SK-N-SH (cell line): ENCODE measurements around the gene IDUA. TPM values are rescaled to one million over a fixed set of nuclear protein-coding genes. Genes with fewer than 3 reads are reported as not detected.
A peak's percentile ranks its signal among the peaks of the same experiment; 100 is the strongest.

ENCODE experiments used
- CTCF ChIA-PET: fragments of 300-600, 350-600 bp; formaldehyde crosslinking; extraction: SDS; loops from one replicate; lab custom pipeline; 2021; lab: Yijun Ruan, JAX
- POLR2A ChIA-PET: fragments of 350-600 bp; sonication (Branson Sonifier 250); formaldehyde crosslinking; extraction: SDS; loops from one replicate; lab custom pipeline; 2020; ENCODE audit warnings: antibody characterized with exemption, inconsistent platforms; lab: Yijun Ruan, JAX
- DNase-seq: peaks from one replicate; pipeline ENCODE4 v3.0.0; 2012
- H2AFZ ChIP-seq: fragments of 200-600 bp; sonication (generic); 2 replicates; pipeline ENCODE4 v1.8.1; 2016; ENCODE audit warnings: antibody characterized with exemption, mild to moderate bottlenecking, low read depth
- H3F3A ChIP-seq: fragments of 200-600 bp; sonication (generic); replicated peaks from 2 replicates; pipeline ENCODE3; 2016; ENCODE audit warnings: antibody characterized with exemption, mild to moderate bottlenecking; ENCODE audit not compliant: insufficient read depth
- H3K27ac ChIP-seq, 2 experiments: fragments of 200-500 bp in 1 of 2; fragments of 200-600 bp in 1 of 2; sonication (Bioruptor generic) in 1 of 2; sonication (generic), shearing (Covaris generic) in 1 of 2; 2 replicates each; pipeline versions ENCODE4 v1.5.1 to v1.6.1; 2014 to 2016; ENCODE audit warnings: low read depth in 2 of 2, inconsistent platforms in 1 of 2, low read length in 1 of 2, mild to moderate bottlenecking in 1 of 2, mixed read lengths in 1 of 2
- H3K27me3 ChIP-seq: fragments of 200-600 bp; sonication (generic), shearing (Covaris generic); 2 replicates; pipeline ENCODE4 v1.6.1; 2016; ENCODE audit warnings: mixed run types; ENCODE audit not compliant: insufficient read depth
- H3K36me3 ChIP-seq, 2 experiments: fragments of 200-500 bp in 1 of 2; fragments of 200-600 bp in 1 of 2; sonication (Bioruptor generic) in 1 of 2; sonication (generic) in 1 of 2; replicated peaks in 1 of 2; 2 replicates each; pipeline versions ENCODE3 to v1.5.1; 2014 to 2016; ENCODE audit warnings: low read length in 1 of 2, mild to moderate bottlenecking in 1 of 2; ENCODE audit not compliant: insufficient read depth in 2 of 2, control insufficient read depth in 1 of 2
- H3K4me1 ChIP-seq, 2 experiments: fragments of 200-500 bp in 1 of 2; fragments of 200-600 bp in 1 of 2; sonication (Bioruptor generic) in 1 of 2; sonication (generic), shearing (Covaris generic) in 1 of 2; 2 replicates each; pipeline versions ENCODE4 v1.5.1 to v1.6.1; 2014 to 2016; ENCODE audit warnings: low read depth in 1 of 2, low read length in 1 of 2, mixed run types in 1 of 2; ENCODE audit not compliant: insufficient read depth in 2 of 2, control insufficient read depth in 1 of 2
- H3K4me2 ChIP-seq: fragments of 200-600 bp; sonication (generic), shearing (Covaris generic); 2 replicates; pipeline ENCODE4 v1.6.1; 2017; ENCODE audit warnings: mixed run types
- H3K4me3 ChIP-seq, 2 experiments: fragments of 200-500 bp in 1 of 2; fragments of 200-600 bp in 1 of 2; sonication (Bioruptor generic) in 1 of 2; sonication (generic), shearing (Covaris generic) in 1 of 2; 2 replicates each; pipeline versions ENCODE4 v1.5.1 to v1.8.1; 2014 to 2016; ENCODE audit warnings: low read depth in 2 of 2, inconsistent platforms in 1 of 2, low read length in 1 of 2, mild to moderate bottlenecking in 1 of 2, mixed read lengths in 1 of 2, moderate library complexity in 1 of 2
- H3K79me2 ChIP-seq: fragments of 200-600 bp; sonication (generic); 2 replicates; pipeline ENCODE4 v1.8.1; 2017; ENCODE audit warnings: mild to moderate bottlenecking; ENCODE audit not compliant: insufficient read depth
- H3K9ac ChIP-seq: fragments of 200-600 bp; sonication (generic); 2 replicates; pipeline ENCODE4 v1.6.1; 2017; ENCODE audit warnings: mixed run types
- H3K9me2 ChIP-seq: fragments of 200-600 bp; sonication (generic); 2 replicates; pipeline ENCODE4 v1.6.1; 2017; ENCODE audit warnings: mixed run types
- H3K9me3 ChIP-seq: fragments of 200-600 bp; sonication (generic); 2 replicates; pipeline ENCODE4 v1.6.1; 2017; ENCODE audit warnings: mixed run types, mild to moderate bottlenecking, moderate library complexity
- H4K20me1 ChIP-seq: fragments of 200-600 bp; sonication (generic); 2 replicates; pipeline ENCODE4 v1.6.1; 2017; ENCODE audit warnings: mild to moderate bottlenecking, mixed run types; ENCODE audit not compliant: insufficient read depth
- CHD2 ChIP-seq: fragments of 150-350 bp; IDR thresholded peaks from 2 replicates; pipeline ENCODE4 v1.6.1; 2018; ENCODE audit warnings: low read length; ENCODE audit not compliant: partially characterized antibody
- ELF1 ChIP-seq: IDR thresholded peaks from 2 replicates; pipeline ENCODE4 v1.4.0; 2012
- FOSL2 ChIP-seq: IDR thresholded peaks from 2 replicates; pipeline ENCODE4 v1.4.0; 2012; ENCODE audit warnings: low read depth, mild to moderate bottlenecking, moderate library complexity, borderline replicate concordance
- FOXJ3 ChIP-seq: sonication (generic); formaldehyde crosslinking; IDR thresholded peaks from 2 replicates; pipeline ENCODE4 v1.5.1; 2020; ENCODE audit warnings: mild to moderate bottlenecking, missing genetic modification reagents
- FOXM1 ChIP-seq: IDR thresholded peaks from 2 replicates; pipeline ENCODE4 v1.4.0; 2012; ENCODE audit warnings: low read depth, mild to moderate bottlenecking
- IRF3 ChIP-seq: fragments of 150-350 bp; IDR thresholded peaks from 2 replicates; pipeline ENCODE4 v1.6.1; 2016; ENCODE audit warnings: mild to moderate bottlenecking, low read depth, low read length
- MEF2A ChIP-seq: IDR thresholded peaks from 2 replicates; pipeline ENCODE4 v1.4.0; 2012; ENCODE audit warnings: low read depth, borderline replicate concordance
- MXI1 ChIP-seq: IDR thresholded peaks from 2 replicates; pipeline ENCODE4 v1.6.1; 2012; ENCODE audit warnings: mild to moderate bottlenecking, low read depth, low read length, improper control_type of control experiment
- NRF1 ChIP-seq: IDR thresholded peaks from 2 replicates; pipeline ENCODE4 v1.6.1; 2012; ENCODE audit warnings: low read depth, mild to moderate bottlenecking, low read length
- RFX5 ChIP-seq: IDR thresholded peaks from 2 replicates; pipeline ENCODE4 v1.6.1; 2012; ENCODE audit warnings: mild to moderate bottlenecking, improper control_type of control experiment, low read length
- SIN3A ChIP-seq: IDR thresholded peaks from 2 replicates; pipeline ENCODE4 v1.6.1; 2012; ENCODE audit warnings: low read depth, mild to moderate bottlenecking, low read length, moderate library complexity, borderline replicate concordance
- SMC3 ChIP-seq: IDR thresholded peaks from 2 replicates; pipeline ENCODE4 v1.6.1; 2012; ENCODE audit warnings: low read depth, low read length, improper control_type of control experiment
- TAF1 ChIP-seq: IDR thresholded peaks from 2 replicates; pipeline ENCODE4 v1.6.1; 2012; ENCODE audit warnings: low read depth, mild to moderate bottlenecking, low read length, moderate library complexity, borderline replicate concordance
- TCF12 ChIP-seq: IDR thresholded peaks from 2 replicates; pipeline ENCODE4 v1.4.0; 2012
- TEAD4 ChIP-seq: IDR thresholded peaks from 2 replicates; pipeline ENCODE4 v1.4.0; 2012; ENCODE audit warnings: mild to moderate bottlenecking, borderline replicate concordance; ENCODE audit not compliant: insufficient read depth
- USF1 ChIP-seq: IDR thresholded peaks from 2 replicates; pipeline ENCODE4 v1.4.0; 2012; ENCODE audit warnings: low read depth, borderline replicate concordance
- USF2 ChIP-seq: fragments of 150-350 bp; IDR thresholded peaks from 2 replicates; pipeline ENCODE4 v1.6.1; 2017; ENCODE audit warnings: antibody characterized with exemption, low read length, low read depth, borderline replicate concordance
- YY1 ChIP-seq: IDR thresholded peaks from 2 replicates; pipeline ENCODE4 v1.4.0; 2012; ENCODE audit warnings: low read depth, mild to moderate bottlenecking
- ZBTB33 ChIP-seq: IDR thresholded peaks from 2 replicates; pipeline ENCODE4 v1.4.0; 2012; ENCODE audit warnings: low read depth, borderline replicate concordance
- WGBS: methylation state at CpG from one replicate; pipeline ENCODE4 v1.1.6; 2017; ENCODE audit warnings: low lambda C conversion rate; 5-methylcytosine and 5-hydroxymethylcytosine counted together
- polyA plus RNA-seq, 3 experiments: library from polyadenylated mRNA; depleted of rRNA; stranded (reverse); fragments of >200 nt; gene quantifications; 2 replicates each; pipeline ENCODE4 v1.2.3, GENCODE V29; 2012
- TF ChIP-seq, protein P1 (sequence below): fragments of 200-600 bp; sonication (generic); IDR thresholded peaks from 2 replicates; pipeline ENCODE4 v1.6.1; 2017; ENCODE audit warnings: antibody characterized with exemption, mild to moderate bottlenecking, moderate library complexity

IDUA gene
- polyA plus RNA-seq, 1 of the 3 experiments (the other 2 are of a cell fraction): 24.4 TPM

DNA sequence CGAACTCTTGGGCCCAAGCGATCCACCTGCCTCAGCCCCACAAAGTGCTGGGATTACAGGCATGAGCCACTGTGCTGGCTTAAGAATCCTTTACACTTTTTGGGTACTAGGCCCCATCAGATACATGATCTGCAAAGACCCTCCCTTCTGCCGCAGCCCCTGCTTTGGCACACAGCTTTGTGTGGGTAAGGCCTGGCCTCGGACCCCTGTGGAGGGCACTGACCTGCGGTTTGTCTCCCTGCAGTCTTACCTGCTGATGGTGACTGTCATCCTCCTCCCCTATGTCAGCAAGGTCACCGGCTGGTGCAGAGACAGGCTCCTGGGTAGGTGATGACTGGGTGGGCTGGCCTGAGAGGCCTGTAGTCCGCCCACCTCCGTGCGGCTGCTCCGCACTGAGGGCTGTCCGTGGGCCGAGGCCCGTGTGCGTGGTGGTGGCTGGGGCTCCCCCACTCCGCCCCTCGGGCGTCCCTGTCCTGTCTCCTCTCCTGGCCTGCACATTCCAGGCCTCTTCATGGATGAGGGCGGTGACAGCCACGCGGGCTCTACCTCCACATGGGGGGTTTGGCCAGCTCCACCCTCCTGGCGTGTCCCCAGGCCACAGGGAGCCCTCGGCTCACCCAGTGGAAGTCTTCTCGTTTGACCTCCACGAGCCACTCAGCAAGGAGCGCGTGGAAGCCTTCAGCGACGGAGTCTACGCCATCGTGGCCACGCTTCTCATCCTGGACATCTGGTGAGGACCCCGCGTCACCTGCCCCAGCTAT is 31.5 kb upstream of the IDUA start:
- H3K27ac ChIP-seq: no peak overlapping the region
- H3K79me2 ChIP-seq: no peaks in the 10 kb centered on the region
- ChIA-PET POLR2A (no interaction called here), CTCF (no interaction called here)
- no peaks in the 10 kb centered on the region for H3K9me2 ChIP-seq
- no peak overlapping the region for H3K4me2 ChIP-seq
- TF ChIP-seq RFX5 (no peak), CHD2 (no peak), TAF1 (no peak), FOXM1 (no peak), FOXJ3 (no peak), IRF3 (no peak), TEAD4 (no peak), SIN3A (no peak), SMC3 (no peak), FOSL2 (no peak), NRF1 (no peak), MEF2A (no peak), ELF1 (no peak), MXI1 (no peak), USF2 (no peak), TCF12 (no peak), YY1 (no peak), ZBTB33 (no peak), USF1 (no peak)
- TF ChIP-seq, protein P1, sequence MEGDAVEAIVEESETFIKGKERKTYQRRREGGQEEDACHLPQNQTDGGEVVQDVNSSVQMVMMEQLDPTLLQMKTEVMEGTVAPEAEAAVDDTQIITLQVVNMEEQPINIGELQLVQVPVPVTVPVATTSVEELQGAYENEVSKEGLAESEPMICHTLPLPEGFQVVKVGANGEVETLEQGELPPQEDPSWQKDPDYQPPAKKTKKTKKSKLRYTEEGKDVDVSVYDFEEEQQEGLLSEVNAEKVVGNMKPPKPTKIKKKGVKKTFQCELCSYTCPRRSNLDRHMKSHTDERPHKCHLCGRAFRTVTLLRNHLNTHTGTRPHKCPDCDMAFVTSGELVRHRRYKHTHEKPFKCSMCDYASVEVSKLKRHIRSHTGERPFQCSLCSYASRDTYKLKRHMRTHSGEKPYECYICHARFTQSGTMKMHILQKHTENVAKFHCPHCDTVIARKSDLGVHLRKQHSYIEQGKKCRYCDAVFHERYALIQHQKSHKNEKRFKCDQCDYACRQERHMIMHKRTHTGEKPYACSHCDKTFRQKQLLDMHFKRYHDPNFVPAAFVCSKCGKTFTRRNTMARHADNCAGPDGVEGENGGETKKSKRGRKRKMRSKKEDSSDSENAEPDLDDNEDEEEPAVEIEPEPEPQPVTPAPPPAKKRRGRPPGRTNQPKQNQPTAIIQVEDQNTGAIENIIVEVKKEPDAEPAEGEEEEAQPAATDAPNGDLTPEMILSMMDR: no peak
- H3K4me3 ChIP-seq: no peak overlapping the region
- no peaks in the 10 kb centered on the region for H3K9me3 ChIP-seq
- no peaks in the 10 kb centered on the region for H3K27me3 ChIP-seq
- H3F3A ChIP-seq: no peaks in the 10 kb centered on the region
- H3K36me3 ChIP-seq: peaks cover 0 to 22% of the 10 kb centered on the region in 2 experiments
- DNase-seq: peak; percentile 15
- WGBS: 96% methylated on average over 13 of the region's 33 CpGs
- no peaks in the 10 kb centered on the region for H3K4me1 ChIP-seq
- no peaks in the 10 kb centered on the region for H4K20me1 ChIP-seq
- H2AFZ ChIP-seq: no peak overlapping the region
- H3K9ac ChIP-seq: no peak overlapping the region
